ENCODE measurements around the gene TBX6. TPM values are rescaled to one million over a fixed set of nuclear protein-coding genes. Genes with fewer than 3 reads are reported as not detected.

The TBX6 gene
- total RNA-seq, 4 donors from 2014 or later = 0.29 to 0.92 (median 0.67) TPM

DNA sequence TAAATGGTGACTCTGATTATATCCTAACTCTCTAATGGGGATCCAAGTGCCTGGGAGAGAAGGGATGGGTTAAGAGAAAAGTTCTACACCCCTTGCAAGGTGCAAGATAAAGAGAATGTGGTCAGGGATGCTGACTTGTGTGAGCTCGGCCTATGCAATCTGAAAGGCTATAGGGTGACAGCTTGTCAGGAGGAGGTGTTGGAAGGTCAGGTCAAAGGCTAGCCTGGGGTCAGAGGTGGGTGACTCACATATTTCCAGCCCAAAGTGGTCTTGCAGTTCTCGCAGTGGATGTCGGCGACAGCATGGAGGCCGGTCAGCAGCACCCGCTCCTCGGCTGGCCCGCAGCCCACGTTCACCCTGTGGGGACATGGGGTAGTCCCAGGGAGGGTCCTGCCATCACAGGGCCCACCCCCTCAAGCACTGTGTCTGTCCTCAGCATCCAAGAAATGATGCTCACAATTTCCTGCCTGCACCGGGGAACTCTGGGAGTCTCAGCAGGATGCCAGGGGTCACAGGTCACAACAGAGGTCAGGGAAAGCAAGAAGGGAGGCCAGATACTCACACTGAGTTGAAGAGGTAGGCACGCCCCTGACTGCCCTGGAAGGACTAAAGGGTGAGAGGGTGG, 2.9 kb upstream of the TBX6 start:
- ATAC-seq (no peak), DNase-seq (no peak)
- in situ Hi-C loops (cut with MboI; ENCODE audit: low sequenced_read_pairs in 4 of 4) = loop anchor here in 1 of 4 donors (25.0 kb wide), 1 partner anchor 268 kb away; the partner anchor contains the start of genes CD2BP2, MYL11 and TBC1D10B
- Histone ChIP-seq H3K4me3 (peak overlapping the region; percentile 68 to 87 (median 82)), H3K9me3 (no peaks in the 10 kb centered on the region), H3K27me3 (no peaks in the 10 kb centered on the region), H3K36me3 (peaks cover 0 to 22% of the 10 kb centered on the region in 2 donors), H3K27ac (peak overlapping the region; percentile 89 to 99 (median 96)), H3K4me1 (peaks cover 39 to 40% of the 10 kb centered on the region in 2 donors)
- intact Hi-C loops (cut with DNase I; ENCODE audit: low total_unique reads) = loop anchor here (10.0 kb wide), 1 partner anchor 280 kb away; the partner anchor contains the start of genes MYL11 and TBC1D10B
- TF ChIP-seq, protein P1, sequence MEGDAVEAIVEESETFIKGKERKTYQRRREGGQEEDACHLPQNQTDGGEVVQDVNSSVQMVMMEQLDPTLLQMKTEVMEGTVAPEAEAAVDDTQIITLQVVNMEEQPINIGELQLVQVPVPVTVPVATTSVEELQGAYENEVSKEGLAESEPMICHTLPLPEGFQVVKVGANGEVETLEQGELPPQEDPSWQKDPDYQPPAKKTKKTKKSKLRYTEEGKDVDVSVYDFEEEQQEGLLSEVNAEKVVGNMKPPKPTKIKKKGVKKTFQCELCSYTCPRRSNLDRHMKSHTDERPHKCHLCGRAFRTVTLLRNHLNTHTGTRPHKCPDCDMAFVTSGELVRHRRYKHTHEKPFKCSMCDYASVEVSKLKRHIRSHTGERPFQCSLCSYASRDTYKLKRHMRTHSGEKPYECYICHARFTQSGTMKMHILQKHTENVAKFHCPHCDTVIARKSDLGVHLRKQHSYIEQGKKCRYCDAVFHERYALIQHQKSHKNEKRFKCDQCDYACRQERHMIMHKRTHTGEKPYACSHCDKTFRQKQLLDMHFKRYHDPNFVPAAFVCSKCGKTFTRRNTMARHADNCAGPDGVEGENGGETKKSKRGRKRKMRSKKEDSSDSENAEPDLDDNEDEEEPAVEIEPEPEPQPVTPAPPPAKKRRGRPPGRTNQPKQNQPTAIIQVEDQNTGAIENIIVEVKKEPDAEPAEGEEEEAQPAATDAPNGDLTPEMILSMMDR (IDR thresholded peaks at IDR 0.05 in 4 of 5, conservative IDR thresholded peaks at IDR 0.05 in 1 of 5) = no peak
- TF ChIP-seq POLR2A (IDR thresholded peaks at IDR 0.05) = no peak

DNA sequence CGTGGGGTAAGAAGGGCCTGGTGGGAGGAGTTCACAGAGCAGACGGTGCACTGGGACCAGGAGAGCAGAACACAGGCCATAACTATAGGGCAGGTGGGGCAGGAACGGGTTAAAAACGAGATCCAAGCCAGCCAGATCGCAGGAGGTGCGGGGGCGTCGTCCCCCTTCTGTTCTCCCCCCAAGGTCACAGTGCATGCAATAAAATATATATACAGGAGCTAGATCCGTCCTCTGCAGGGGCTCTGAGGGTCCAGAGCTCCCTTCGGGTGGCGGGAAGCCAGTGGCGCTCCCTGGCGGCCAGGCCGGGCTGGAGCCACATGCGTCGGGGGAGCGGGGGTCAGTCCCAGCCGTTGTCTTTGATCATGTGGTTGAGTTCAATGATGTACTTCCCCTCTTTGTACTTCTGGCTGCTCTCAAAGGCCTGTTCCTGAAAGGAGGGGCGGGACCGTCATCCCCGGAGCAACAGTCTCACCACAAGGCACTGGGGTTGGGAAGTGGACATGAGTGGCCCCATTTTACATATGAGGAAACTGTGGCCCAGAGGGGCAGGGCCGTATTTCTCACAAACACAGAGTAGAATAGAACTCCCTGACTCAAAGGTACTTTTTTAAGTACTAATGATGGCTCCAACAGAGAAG, 768 bp upstream of the TBX6 start:
- intact Hi-C loops (cut with DNase I; ENCODE audit: low total_unique reads) = loop anchor here (1.0 to 10.0 kb wide), 4 partner anchors 28 to 282 kb away; partner anchors contain the start of genes MAPK3, MYL11 and TBC1D10B
- TF ChIP-seq, protein P1 (IDR thresholded peaks at IDR 0.05 in 4 of 5, conservative IDR thresholded peaks at IDR 0.05 in 1 of 5) = peak; percentile 53 to 66 (median 63)
- TF ChIP-seq POLR2A (IDR thresholded peaks at IDR 0.05) = peak in 1 of 2 donors; percentile 14
- in situ Hi-C loops (cut with MboI; ENCODE audit: low sequenced_read_pairs in 4 of 4) = loop anchor here in 1 of 4 donors (25.0 kb wide), 1 partner anchor 270 kb away; the partner anchor contains the start of genes CD2BP2, MYL11 and TBC1D10B
- Histone ChIP-seq H3K27me3 (no peaks in the 10 kb centered on the region), H3K9me3 (no peaks in the 10 kb centered on the region), H3K36me3 (peaks cover 0 to 22% of the 10 kb centered on the region in 2 donors), H3K27ac (peak overlapping the region; percentile 89 to 99 (median 96)), H3K4me3 (peak overlapping the region; percentile 45 to 83 (median 69)), H3K4me1 (peaks cover 39 to 44% of the 10 kb centered on the region in 2 donors)
- ATAC-seq (peak; percentile 11 to 32), DNase-seq (peak; percentile 60 to 73)

DNA sequence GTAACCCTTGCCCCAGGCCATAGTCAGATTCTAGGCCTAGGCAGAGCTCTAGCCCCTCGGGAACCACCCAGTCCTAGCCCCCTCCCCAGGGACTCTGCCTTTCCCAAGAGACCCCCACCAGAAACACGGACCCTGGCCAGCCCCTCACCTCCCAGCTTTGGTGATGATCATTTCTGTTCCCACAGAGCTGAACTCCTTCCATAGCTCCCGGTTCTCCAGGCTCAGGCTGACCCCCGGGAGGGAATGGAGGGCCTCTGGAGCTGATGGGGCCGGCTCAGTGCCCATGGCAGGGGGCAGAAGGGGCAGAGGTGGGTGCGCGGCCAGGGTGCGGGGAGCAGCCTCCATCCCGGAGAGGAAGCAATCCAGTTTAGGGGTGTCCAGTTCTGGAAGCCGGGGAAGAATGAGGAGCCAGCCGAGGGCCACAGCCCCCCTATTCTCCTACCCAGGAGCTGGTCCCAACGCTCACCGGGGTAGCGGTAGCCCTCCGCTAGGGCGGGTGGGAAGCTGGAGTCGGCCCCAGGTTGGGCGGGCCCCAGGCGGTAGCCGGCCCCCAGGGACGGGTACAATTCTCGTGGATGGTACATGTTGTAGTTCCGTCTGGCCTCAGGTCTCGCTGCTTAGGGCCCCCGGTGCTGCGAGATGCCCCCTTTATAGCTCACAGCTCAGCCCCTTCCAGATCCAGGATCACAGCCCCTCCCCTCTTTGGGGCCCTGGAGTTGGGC, 953 bp downstream of the TBX6 start:
- H3K27me3 ChIP-seq = no peaks in the 10 kb centered on the region
- H3K36me3 ChIP-seq = peaks cover 0 to 22% of the 10 kb centered on the region in 2 donors
- TF ChIP-seq, protein P1 (IDR thresholded peaks at IDR 0.05 in 4 of 5, conservative IDR thresholded peaks at IDR 0.05 in 1 of 5) = no peak
- no peak for TF ChIP-seq POLR2A (IDR thresholded peaks at IDR 0.05)
- H3K4me3 ChIP-seq = peak overlapping the region in 3 of 4 donors; percentile 67 to 83 (median 71)
- no peaks in the 10 kb centered on the region for H3K9me3 ChIP-seq
- intact Hi-C loops (cut with DNase I; ENCODE audit: low total_unique reads) (loop anchor here (10.0 kb wide), 1 partner anchor 284 kb away; the partner anchor contains the start of genes MYL11 and TBC1D10B), in situ Hi-C loops (cut with MboI; ENCODE audit: low sequenced_read_pairs in 4 of 4) (loop anchor here in 1 of 4 donors (25.0 kb wide), 1 partner anchor 272 kb away; the partner anchor contains the start of genes CD2BP2, MYL11 and TBC1D10B)
- DNase-seq = no peak
- H3K27ac ChIP-seq = peak overlapping the region; percentile 89 to 99 (median 96)
- H3K4me1 ChIP-seq = peaks cover 35 to 44% of the 10 kb centered on the region in 2 donors
- no peak for ATAC-seq

DNA sequence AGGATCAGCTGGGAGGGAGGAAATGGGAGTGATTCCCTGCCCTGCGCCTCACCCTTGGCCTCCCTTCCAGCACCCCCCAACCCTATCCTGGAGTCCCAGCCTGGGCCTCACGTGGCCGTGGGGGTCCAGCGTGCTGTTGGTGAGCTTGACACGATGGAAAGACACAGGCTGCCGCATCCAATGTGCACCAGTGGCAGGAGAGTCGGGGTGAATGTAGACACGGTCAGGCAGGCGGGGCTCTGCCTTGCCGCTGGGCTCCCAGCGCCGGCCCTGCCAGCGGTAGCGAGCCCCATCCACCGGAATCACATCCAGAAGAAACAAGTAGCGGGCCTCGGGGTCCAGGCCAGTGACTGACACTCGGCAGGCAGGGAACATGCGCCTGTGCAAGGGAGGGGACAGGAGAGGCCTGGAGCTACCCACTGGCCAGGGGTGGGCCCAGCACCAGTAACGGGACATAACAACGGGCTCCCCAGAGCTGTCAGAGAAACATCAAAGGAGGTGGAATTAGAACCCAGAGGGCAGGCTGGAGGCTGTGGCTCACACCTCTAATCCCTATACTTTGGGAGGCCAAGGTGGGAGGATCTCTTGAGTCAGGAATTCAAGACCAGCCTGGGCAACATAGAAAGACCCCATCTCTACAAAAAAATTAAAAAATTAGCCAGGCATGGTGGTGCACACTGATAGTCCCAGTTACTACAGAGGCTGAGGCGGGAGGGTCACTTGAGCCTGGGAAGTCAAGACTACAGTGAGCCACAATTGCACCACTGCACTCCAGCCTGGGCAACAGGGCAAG, 2.7 kb downstream of the TBX6 start:
- in situ Hi-C loops (cut with MboI; ENCODE audit: low sequenced_read_pairs in 4 of 4) (loop anchor here in 1 of 4 donors (25.0 kb wide), 1 partner anchor 273 kb away; the partner anchor contains the start of genes CD2BP2, MYL11 and TBC1D10B), intact Hi-C loops (cut with DNase I; ENCODE audit: low total_unique reads) (no loop called here)
- H3K4me1 ChIP-seq = peaks cover 22 to 31% of the 10 kb centered on the region in 2 donors
- H3K27ac ChIP-seq = no peak overlapping the region
- H3K9me3 ChIP-seq = no peaks in the 10 kb centered on the region
- ATAC-seq (no peak), DNase-seq (no peak)
- TF ChIP-seq, protein P1 (IDR thresholded peaks at IDR 0.05 in 4 of 5, conservative IDR thresholded peaks at IDR 0.05 in 1 of 5) = no peak
- TF ChIP-seq POLR2A (IDR thresholded peaks at IDR 0.05) = no peak
- H3K36me3 ChIP-seq = peaks cover 0 to 29% of the 10 kb centered on the region in 2 donors
- H3K4me3 ChIP-seq = no peak overlapping the region
- no peaks in the 10 kb centered on the region for H3K27me3 ChIP-seq
